Aorta (tissue), 5 donors: ENCODE results near the gene PTPRK. TPM values are rescaled to one million over a fixed set of nuclear protein-coding genes. Genes with fewer than 3 reads are reported as not detected.

ENCODE experiments used
- ATAC-seq: fragments of 200-7000 bp; cut with Tn5 transposase; one replicate; pipeline ENCODE4 v1.9.1; 2022; ENCODE audit warnings: moderate library complexity; ENCODE audit not compliant: low FRiP score
- DNase-seq, 2 donors: peaks; one replicate each; pipeline ENCODE4 v3.0.0-alpha.2; 2020
- H3K27ac ChIP-seq, 2 donors: one replicate each; pipeline ENCODE4 v1.5.1; 2013; ENCODE audit warnings: low read length in 2 of 2, mild to moderate bottlenecking in 2 of 2, moderate library complexity in 2 of 2, control low read depth in 1 of 2, inconsistent platforms in 1 of 2, low read depth in 1 of 2
- H3K27me3 ChIP-seq, 2 donors: one replicate each; pipeline ENCODE4 v1.6.1; 2013; ENCODE audit warnings: control low read depth in 1 of 2, low read length in 1 of 2, mild to moderate bottlenecking in 1 of 2, moderate library complexity in 1 of 2; ENCODE audit not compliant: insufficient read depth in 2 of 2, control insufficient read depth in 1 of 2
- H3K36me3 ChIP-seq, 2 donors: one replicate each; pipeline ENCODE4 v1.6.1; 2013; ENCODE audit warnings: control low read depth in 1 of 2, low read length in 1 of 2, mild to moderate bottlenecking in 1 of 2; ENCODE audit not compliant: insufficient read depth in 2 of 2, control insufficient read depth in 1 of 2
- H3K4me1 ChIP-seq, 2 donors: one replicate each; pipeline ENCODE4 v1.6.1; 2013; ENCODE audit warnings: low read length in 2 of 2, control low read depth in 1 of 2, mild to moderate bottlenecking in 1 of 2, moderate library complexity in 1 of 2; ENCODE audit not compliant: insufficient read depth in 2 of 2, control insufficient read depth in 1 of 2
- H3K4me3 ChIP-seq, 2 donors: one replicate each; pipeline ENCODE4 v1.5.1; 2013; ENCODE audit warnings: low read length in 2 of 2, control low read depth in 1 of 2, mild to moderate bottlenecking in 1 of 2
- H3K9me3 ChIP-seq: one replicate; pipeline ENCODE4 v1.6.1; 2013; ENCODE audit warnings: mild to moderate bottlenecking, low read length; ENCODE audit not compliant: control insufficient read depth
- WGBS, 2 donors: extraction: QIAGEN DNeasy Blood & Tissue Kit; methylation state at CpG; one replicate each; pipeline ENCODE4 v1.1.7; 2013; 5-methylcytosine and 5-hydroxymethylcytosine counted together
- intact Hi-C, 2 donors: fragments of 100-400 bp; cut with DNase I; formaldehyde crosslinking; loops; one replicate each; pipeline versions ENCODE4 v1.14.2 to v1.15.0; 2022
- polyA plus RNA-seq, 2 donors: library from polyadenylated mRNA; stranded (reverse); fragments of 200-250 nt; gene quantifications; one replicate each; pipeline ENCODE4 v1.2.3, GENCODE V29; 2013
- total RNA-seq, 2 donors: library from RNA; stranded (reverse); fragmentation: NEBNext Ultra II Directional; extraction: Animal tissue kit (Norgen Biotek cat#: 25700); gene quantifications; one replicate each; pipeline ENCODE4 v1.2.1, GENCODE V29; 2021
- donor health status: healthy with polysubstance abuse.
- donor health status: Bipolar disorder and iron deficiency.
- donor health status: DM: no; HTN: no; CAD: no.
- donor health status: DM: no; HTN: no; CAD: no.
- donor health status: DM: yes; HTN: yes; CAD: no.

PTPRK gene
- total and polyA plus RNA-seq, 4 donors, result 3.9 to 50.6 (median 24.9) TPM

- intact Hi-C loops, result no loop called here
These were observed 345.7 kb downstream of the PTPRK start for GRCh38 chr6:128174724-128175123.

GRCh38 chr6:128172752-128173682 is 347.4 kb downstream of the PTPRK start:
- DNase-seq, result no peak
- Histone ChIP-seq H3K27me3 (no peaks in the 10 kb centered on the region), H3K4me1 (no peaks in the 10 kb centered on the region), H3K4me3 (no peak overlapping the region), H3K27ac (no peak overlapping the region), H3K36me3 (no peaks in the 10 kb centered on the region), H3K9me3 (no peaks in the 10 kb centered on the region)
- intact Hi-C loops, result no loop called here
- 62 to 89% methylated on average over 4 of the region's 4 CpGs for WGBS, 2 donors
- no peak for ATAC-seq

More at GRCh38 chr6:128174724-128175123, 345.7 kb downstream of the PTPRK start:
- Histone ChIP-seq H3K27me3 (no peaks in the 10 kb centered on the region), H3K9me3 (no peaks in the 10 kb centered on the region), H3K27ac (no peak overlapping the region), H3K36me3 (no peaks in the 10 kb centered on the region), H3K4me1 (no peaks in the 10 kb centered on the region), H3K4me3 (no peak overlapping the region)
- DNase-seq, result no peak
- ATAC-seq, result no peak

GRCh38 chr6:128172081-128172480 is 348.3 kb downstream of the PTPRK start:
- no peaks in the 10 kb centered on the region for H3K4me1 ChIP-seq

GRCh38 chr6:128171182-128171581 is 349.2 kb downstream of the PTPRK start:
- intact Hi-C loops, result no loop called here
- no peaks in the 10 kb centered on the region for H3K27me3 ChIP-seq
- WGBS, 2 donors, result 96 to 97% methylated on average over 4 of the region's 4 CpGs
- H3K36me3 ChIP-seq, result no peaks in the 10 kb centered on the region
- H3K9me3 ChIP-seq, result no peaks in the 10 kb centered on the region
- no peak overlapping the region for H3K27ac ChIP-seq
- no peaks in the 10 kb centered on the region for H3K4me1 ChIP-seq
- no peak for DNase-seq
- no peak for ATAC-seq
- H3K4me3 ChIP-seq, result no peak overlapping the region

More at GRCh38 chr6:128172081-128172480, 348.3 kb downstream of the PTPRK start:
- Histone ChIP-seq H3K4me3 (no peak overlapping the region), H3K9me3 (no peaks in the 10 kb centered on the region), H3K27ac (no peak overlapping the region), H3K36me3 (no peaks in the 10 kb centered on the region), H3K27me3 (no peaks in the 10 kb centered on the region)
- ATAC-seq, result no peak
- DNase-seq, result no peak
- intact Hi-C loops, result no loop called here

GRCh38 chr6:128168244-128168643 is 352.2 kb downstream of the PTPRK start:
- ATAC-seq (no peak), DNase-seq (no peak)
- intact Hi-C loops, result no loop called here
- Histone ChIP-seq H3K4me3 (no peak overlapping the region), H3K27ac (no peak overlapping the region), H3K27me3 (no peaks in the 10 kb centered on the region), H3K36me3 (no peaks in the 10 kb centered on the region), H3K4me1 (no peaks in the 10 kb centered on the region), H3K9me3 (no peaks in the 10 kb centered on the region)
- WGBS, 2 donors, result 97 to 98% methylated on average over 4 of the region's 4 CpGs

- Histone ChIP-seq H3K27me3 (no peaks in the 10 kb centered on the region), H3K9me3 (no peaks in the 10 kb centered on the region)
- ATAC-seq, result no peak
These were observed 352.8 kb downstream of the PTPRK start for GRCh38 chr6:128167552-128167951.

GRCh38 chr6:128164254-128164653 is 356.1 kb downstream of the PTPRK start:
- DNase-seq (no peak), ATAC-seq (no peak)
- WGBS, 2 donors, result 95 to 97% methylated on average over 1 of the region's 1 CpG
- Histone ChIP-seq H3K36me3 (no peaks in the 10 kb centered on the region), H3K4me3 (no peak overlapping the region), H3K27ac (no peak overlapping the region), H3K27me3 (no peaks in the 10 kb centered on the region), H3K4me1 (no peaks in the 10 kb centered on the region), H3K9me3 (no peaks in the 10 kb centered on the region)
- intact Hi-C loops, result no loop called here

More at GRCh38 chr6:128167552-128167951, 352.8 kb downstream of the PTPRK start:
- Histone ChIP-seq H3K27ac (no peak overlapping the region), H3K4me3 (no peak overlapping the region), H3K36me3 (no peaks in the 10 kb centered on the region), H3K4me1 (no peaks in the 10 kb centered on the region)
- intact Hi-C loops, result no loop called here
- DNase-seq, result no peak

- H3K27me3 ChIP-seq, result no peaks in the 10 kb centered on the region
- no peak overlapping the region for H3K27ac ChIP-seq
- H3K9me3 ChIP-seq, result no peaks in the 10 kb centered on the region
- 91 to 93% methylated on average over 2 of the region's 2 CpGs for WGBS, 2 donors
- intact Hi-C loops, result no loop called here
- DNase-seq (no peak), ATAC-seq (no peak)
- H3K4me1 ChIP-seq, result no peaks in the 10 kb centered on the region
- no peaks in the 10 kb centered on the region for H3K36me3 ChIP-seq
- no peak overlapping the region for H3K4me3 ChIP-seq
These were observed 358.0 kb downstream of the PTPRK start for GRCh38 chr6:128162423-128162822.

- no peaks in the 10 kb centered on the region for H3K27me3 ChIP-seq
- intact Hi-C loops, result no loop called here
- ATAC-seq, result no peak
- no peak overlapping the region for H3K27ac ChIP-seq
- H3K36me3 ChIP-seq, result no peaks in the 10 kb centered on the region
- H3K4me3 ChIP-seq, result no peak overlapping the region
- DNase-seq, result no peak
- no peaks in the 10 kb centered on the region for H3K9me3 ChIP-seq
- 55% methylated on average over 1 of the region's 1 CpG for WGBS, 2 donors
- H3K4me1 ChIP-seq, result no peaks in the 10 kb centered on the region
These were observed 358.6 kb downstream of the PTPRK start for GRCh38 chr6:128161839-128162238.
